OCI-LY3 (cell line): ENCODE measurements around the gene UBXN10.

Experiments
- CTCF ChIP-seq: fragments of 200-600, 300-600 bp; sonication (generic); IDR thresholded peaks from 2 replicates; pipeline ENCODE4 v1.5.1; 2014; ENCODE audit warnings: antibody characterized with exemption, low read length, low read depth
- EZH2phosphoT487 ChIP-seq: fragments of 200-600 bp; shearing (Covaris generic); IDR thresholded peaks from 2 replicates; pipeline ENCODE4 v1.6.1; 2018; ENCODE audit warnings: antibody characterized with exemption, mixed run types, low read depth

- TF ChIP-seq EZH2phosphoT487 (no peak), CTCF (no peak)
Measured at GRCh38 chr1:20185834-20186782, at the start of gene UBXN10, which contains the start of gene PLA2G2C.
